Neural cell (in vitro differentiated cells): ENCODE measurements around the gene POLR3E. TPM values are rescaled to one million over a fixed set of nuclear protein-coding genes. Genes with fewer than 3 reads are reported as not detected.

Experiments
- H2AFZ ChIP-seq: fragments of 200-600, 300-800 bp; sonication (generic), shearing (Covaris generic); 2 replicates; pipeline ENCODE4 v1.6.0; 2014; ENCODE audit warnings: low read depth, mild to moderate bottlenecking, antibody characterized with exemption, low read length, moderate library complexity
- H3F3A ChIP-seq: fragments of 200-600 bp; shearing (Covaris generic); 2 replicates; pipeline ENCODE4 v1.6.1; 2016; ENCODE audit warnings: mild to moderate bottlenecking, moderate library complexity, mixed read lengths, antibody characterized with exemption, low read length; ENCODE audit not compliant: insufficient read depth, poor library complexity, severe bottlenecking
- H3K27ac ChIP-seq: fragments of 200-600, 300-800 bp; sonication (generic), shearing (Covaris generic); 2 replicates; pipeline ENCODE4 v1.5.1; 2014; ENCODE audit warnings: mild to moderate bottlenecking, low read length, moderate library complexity
- H3K27me3 ChIP-seq: fragments of 300-800, 200-600 bp; sonication (generic), shearing (Covaris generic); 2 replicates; pipeline ENCODE4 v1.6.0; 2014; ENCODE audit warnings: mild to moderate bottlenecking, low read depth, low read length, moderate library complexity; ENCODE audit not compliant: insufficient read depth
- H3K36me3 ChIP-seq: fragments of 300-800, 200-600 bp; sonication (generic), shearing (Covaris generic); 2 replicates; pipeline ENCODE4 v1.5.1; 2014; ENCODE audit warnings: mild to moderate bottlenecking, antibody characterized with exemption, low read length, moderate library complexity; ENCODE audit not compliant: insufficient read depth
- H3K4me2 ChIP-seq: fragments of 300-800, 200-600 bp; sonication (generic), shearing (Covaris generic); 2 replicates; pipeline ENCODE4 v1.6.0; 2014; ENCODE audit warnings: mild to moderate bottlenecking, low read length
- H3K4me3 ChIP-seq: fragments of 300-800, 200-600 bp; sonication (generic), shearing (Covaris generic); 2 replicates; pipeline ENCODE4 v1.5.1; 2014; ENCODE audit warnings: mild to moderate bottlenecking, low read length, moderate library complexity
- H3K79me2 ChIP-seq: fragments of 200-600 bp; shearing (Covaris generic); replicated peaks from 2 replicates; pipeline ENCODE4 v1.6.0; 2014; ENCODE audit warnings: mild to moderate bottlenecking, low read length, moderate library complexity; ENCODE audit not compliant: insufficient read depth
- H3K9ac ChIP-seq: fragments of 300-800, 200-600 bp; sonication (generic), shearing (Covaris generic); 2 replicates; pipeline ENCODE4 v1.6.1; 2016; ENCODE audit warnings: mild to moderate bottlenecking, low read length, mixed read lengths
- H3K9me2 ChIP-seq: fragments of 200-600 bp; shearing (Covaris generic); 2 replicates; pipeline ENCODE4 v1.6.1; 2016; ENCODE audit warnings: mild to moderate bottlenecking, low read length, mixed read lengths; ENCODE audit not compliant: insufficient read depth
- H3K9me3 ChIP-seq: fragments of 200-600, 300-800 bp; sonication (generic), shearing (Covaris generic); 2 replicates; pipeline ENCODE4 v1.6.1; 2016; ENCODE audit warnings: mild to moderate bottlenecking, mixed run types, low read length, moderate library complexity, mixed read lengths
- H4K20me1 ChIP-seq: fragments of 200-600 bp; shearing (Covaris generic); 2 replicates; pipeline ENCODE4 v1.6.1; 2016; ENCODE audit warnings: mild to moderate bottlenecking, mixed run types; ENCODE audit not compliant: insufficient read depth
- EP300 ChIP-seq: fragments of 450-650 bp; conservative IDR thresholded peaks from 2 replicates; pipeline ENCODE4 v1.6.1; 2014; ENCODE audit warnings: antibody characterized with exemption, mild to moderate bottlenecking, moderate library complexity; ENCODE audit not compliant: poor library complexity, severe bottlenecking
- EZH2 ChIP-seq: fragments of 200-600, 300-800 bp; shearing (Covaris generic), sonication (generic); IDR thresholded peaks from 2 replicates; pipeline ENCODE4 v1.6.1; 2014; ENCODE audit warnings: antibody characterized with exemption, low read length, borderline replicate concordance, mild to moderate bottlenecking; ENCODE audit not compliant: insufficient read depth, poor library complexity, severe bottlenecking
- MXI1 ChIP-seq: fragments of 450-650 bp; conservative IDR thresholded peaks from 2 replicates; pipeline ENCODE4 v1.6.1; 2014; ENCODE audit warnings: antibody characterized with exemption, mild to moderate bottlenecking; ENCODE audit not compliant: poor library complexity, severe bottlenecking
- POLR2AphosphoS5 ChIP-seq: IDR thresholded peaks from 2 replicates; pipeline ENCODE4 v1.6.1; 2012
- RAD21 ChIP-seq: fragments of 450-650 bp; conservative IDR thresholded peaks from 2 replicates; pipeline ENCODE4 v1.6.1; 2014; ENCODE audit warnings: antibody characterized with exemption, mild to moderate bottlenecking, moderate library complexity
- SMC3 ChIP-seq: fragments of 450-650 bp; conservative IDR thresholded peaks from 2 replicates; pipeline ENCODE4 v1.6.1; 2014; ENCODE audit warnings: antibody characterized with exemption, mild to moderate bottlenecking, moderate library complexity; ENCODE audit not compliant: poor library complexity
- TAF1 ChIP-seq: IDR thresholded peaks from 2 replicates; pipeline ENCODE4 v1.6.1; 2012; ENCODE audit warnings: low read depth
- polyA plus RNA-seq: library from polyadenylated mRNA; depleted of rRNA; stranded (reverse); fragments of >200 nt; gene quantifications from 2 replicates; pipeline ENCODE4 v1.2.3, GENCODE V29; 2014
- TF ChIP-seq, protein P1 (sequence below): fragments of 450-650 bp; IDR thresholded peaks from 2 replicates; pipeline ENCODE4 v1.5.1; 2014; ENCODE audit warnings: antibody characterized with exemption, mild to moderate bottlenecking, moderate library complexity; ENCODE audit not compliant: poor library complexity, severe bottlenecking
- TF ChIP-seq, protein P2 (sequence below): IDR thresholded peaks from 2 replicates; pipeline ENCODE4 v1.6.1; 2012; ENCODE audit warnings: borderline replicate concordance

The POLR3E gene
- polyA plus RNA-seq, 1 donor from 2014 or later, result 47.4 TPM

DNA sequence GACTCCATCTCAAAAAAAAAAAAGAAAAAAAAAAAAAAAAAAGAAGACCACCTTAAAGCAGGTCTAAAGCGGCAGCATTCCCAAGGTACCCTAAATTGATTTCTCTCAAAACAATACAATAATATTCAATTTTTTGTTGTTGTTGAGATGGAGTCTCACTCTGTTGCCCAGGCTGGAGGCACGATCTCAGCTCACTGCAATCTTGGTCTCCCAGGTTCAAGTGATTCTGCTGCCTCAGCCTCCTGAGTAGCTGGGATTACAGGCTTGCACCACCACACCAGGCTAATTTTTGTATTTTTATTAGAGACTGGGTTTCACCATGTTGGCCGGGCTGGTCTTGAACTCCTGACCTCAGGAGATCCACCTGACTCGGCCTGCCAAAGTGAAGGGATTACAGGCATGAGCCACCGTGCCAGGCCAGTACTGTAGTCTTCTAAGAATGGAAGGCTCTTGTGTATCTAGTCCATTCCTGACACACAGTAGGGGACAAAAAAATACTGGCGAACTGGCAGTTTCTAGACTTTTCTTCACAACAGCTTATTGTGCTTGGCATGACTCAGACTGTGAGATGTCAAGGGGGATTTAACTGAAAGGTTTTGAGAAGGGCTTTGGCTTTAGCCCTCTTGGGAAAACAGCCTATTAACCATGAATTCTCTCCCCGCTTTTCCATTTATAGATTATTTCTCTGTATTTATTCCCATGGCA is 59.9 kb downstream of the POLR3E start:
- Histone ChIP-seq H3K4me3 (no peak overlapping the region), H3K9ac (no peak overlapping the region), H4K20me1 (no peaks in the 10 kb centered on the region), H3F3A (no peaks in the 10 kb centered on the region), H3K4me2 (no peak overlapping the region), H3K9me3 (no peaks in the 10 kb centered on the region), H2AFZ (no peak overlapping the region), H3K36me3 (no peaks in the 10 kb centered on the region), H3K27me3 (no peaks in the 10 kb centered on the region), H3K9me2 (no peaks in the 10 kb centered on the region), H3K79me2 (no peaks in the 10 kb centered on the region), H3K27ac (no peak overlapping the region)
- TF ChIP-seq, protein P1, sequence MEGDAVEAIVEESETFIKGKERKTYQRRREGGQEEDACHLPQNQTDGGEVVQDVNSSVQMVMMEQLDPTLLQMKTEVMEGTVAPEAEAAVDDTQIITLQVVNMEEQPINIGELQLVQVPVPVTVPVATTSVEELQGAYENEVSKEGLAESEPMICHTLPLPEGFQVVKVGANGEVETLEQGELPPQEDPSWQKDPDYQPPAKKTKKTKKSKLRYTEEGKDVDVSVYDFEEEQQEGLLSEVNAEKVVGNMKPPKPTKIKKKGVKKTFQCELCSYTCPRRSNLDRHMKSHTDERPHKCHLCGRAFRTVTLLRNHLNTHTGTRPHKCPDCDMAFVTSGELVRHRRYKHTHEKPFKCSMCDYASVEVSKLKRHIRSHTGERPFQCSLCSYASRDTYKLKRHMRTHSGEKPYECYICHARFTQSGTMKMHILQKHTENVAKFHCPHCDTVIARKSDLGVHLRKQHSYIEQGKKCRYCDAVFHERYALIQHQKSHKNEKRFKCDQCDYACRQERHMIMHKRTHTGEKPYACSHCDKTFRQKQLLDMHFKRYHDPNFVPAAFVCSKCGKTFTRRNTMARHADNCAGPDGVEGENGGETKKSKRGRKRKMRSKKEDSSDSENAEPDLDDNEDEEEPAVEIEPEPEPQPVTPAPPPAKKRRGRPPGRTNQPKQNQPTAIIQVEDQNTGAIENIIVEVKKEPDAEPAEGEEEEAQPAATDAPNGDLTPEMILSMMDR, result no peak
- TF ChIP-seq SMC3 (no peak), EZH2 (no peak), POLR2AphosphoS5 (no peak), TAF1 (no peak), MXI1 (no peak), EP300 (no peak), RAD21 (no peak)
- TF ChIP-seq, protein P2, sequence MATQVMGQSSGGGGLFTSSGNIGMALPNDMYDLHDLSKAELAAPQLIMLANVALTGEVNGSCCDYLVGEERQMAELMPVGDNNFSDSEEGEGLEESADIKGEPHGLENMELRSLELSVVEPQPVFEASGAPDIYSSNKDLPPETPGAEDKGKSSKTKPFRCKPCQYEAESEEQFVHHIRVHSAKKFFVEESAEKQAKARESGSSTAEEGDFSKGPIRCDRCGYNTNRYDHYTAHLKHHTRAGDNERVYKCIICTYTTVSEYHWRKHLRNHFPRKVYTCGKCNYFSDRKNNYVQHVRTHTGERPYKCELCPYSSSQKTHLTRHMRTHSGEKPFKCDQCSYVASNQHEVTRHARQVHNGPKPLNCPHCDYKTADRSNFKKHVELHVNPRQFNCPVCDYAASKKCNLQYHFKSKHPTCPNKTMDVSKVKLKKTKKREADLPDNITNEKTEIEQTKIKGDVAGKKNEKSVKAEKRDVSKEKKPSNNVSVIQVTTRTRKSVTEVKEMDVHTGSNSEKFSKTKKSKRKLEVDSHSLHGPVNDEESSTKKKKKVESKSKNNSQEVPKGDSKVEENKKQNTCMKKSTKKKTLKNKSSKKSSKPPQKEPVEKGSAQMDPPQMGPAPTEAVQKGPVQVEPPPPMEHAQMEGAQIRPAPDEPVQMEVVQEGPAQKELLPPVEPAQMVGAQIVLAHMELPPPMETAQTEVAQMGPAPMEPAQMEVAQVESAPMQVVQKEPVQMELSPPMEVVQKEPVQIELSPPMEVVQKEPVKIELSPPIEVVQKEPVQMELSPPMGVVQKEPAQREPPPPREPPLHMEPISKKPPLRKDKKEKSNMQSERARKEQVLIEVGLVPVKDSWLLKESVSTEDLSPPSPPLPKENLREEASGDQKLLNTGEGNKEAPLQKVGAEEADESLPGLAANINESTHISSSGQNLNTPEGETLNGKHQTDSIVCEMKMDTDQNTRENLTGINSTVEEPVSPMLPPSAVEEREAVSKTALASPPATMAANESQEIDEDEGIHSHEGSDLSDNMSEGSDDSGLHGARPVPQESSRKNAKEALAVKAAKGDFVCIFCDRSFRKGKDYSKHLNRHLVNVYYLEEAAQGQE, result no peak

DNA sequence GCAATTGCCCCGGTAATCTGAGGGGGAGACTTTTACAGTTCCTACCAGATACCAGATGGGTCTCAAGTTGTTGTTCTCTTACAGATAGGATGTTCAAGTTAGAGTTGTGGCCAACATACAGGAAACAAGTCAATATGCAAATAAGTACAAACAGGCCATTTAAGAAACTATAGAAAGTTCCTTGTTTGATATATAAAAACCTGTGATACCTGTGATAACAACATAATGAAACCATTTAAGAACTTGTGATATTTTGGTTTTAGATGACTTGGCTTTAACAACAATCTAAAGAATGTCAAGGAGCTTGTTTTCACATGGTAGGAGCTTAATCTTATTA is 60.4 kb downstream of the POLR3E start:
- no peaks in the 10 kb centered on the region for H3K27me3 ChIP-seq
- H3K36me3 ChIP-seq, result no peaks in the 10 kb centered on the region
- H3K9ac ChIP-seq, result no peak overlapping the region
- H3K4me3 ChIP-seq, result no peak overlapping the region
- H3K4me2 ChIP-seq, result no peak overlapping the region
- no peak overlapping the region for H2AFZ ChIP-seq
- H3K27ac ChIP-seq, result no peak overlapping the region
- no peaks in the 10 kb centered on the region for H3K9me3 ChIP-seq
- TF ChIP-seq POLR2AphosphoS5 (no peak), SMC3 (no peak), TAF1 (no peak), EP300 (no peak), RAD21 (no peak), MXI1 (no peak), EZH2 (no peak)
- TF ChIP-seq, protein P2, result no peak
- TF ChIP-seq, protein P1, result no peak
- no peaks in the 10 kb centered on the region for H4K20me1 ChIP-seq
- H3K9me2 ChIP-seq, result no peaks in the 10 kb centered on the region
- no peaks in the 10 kb centered on the region for H3F3A ChIP-seq
- no peaks in the 10 kb centered on the region for H3K79me2 ChIP-seq
